ENCODE data around the gene ARHGAP10.

The ARHGAP10 gene

GRCh38 chr4:147846318-147847155, 114.6 kb downstream of the ARHGAP10 start:
- peaks cover 48% of the 10 kb centered on the region for H3K36me3 Mint-ChIP-seq (ENCODE audit: low read depth)
- TF ChIP-seq CTCF (IDR thresholded peaks at IDR 0.05): no peak
- no peaks in the 10 kb centered on the region for H3K9me3 Mint-ChIP-seq
- no peaks in the 10 kb centered on the region for H3K4me1 Mint-ChIP-seq
- H3K27ac Mint-ChIP-seq: no peak overlapping the region
- no peak overlapping the region for H3K4me3 Mint-ChIP-seq
- no peaks in the 10 kb centered on the region for H3K27me3 Mint-ChIP-seq (ENCODE audit: low read depth, poor library complexity)
- DNase-seq: no peak

- peaks cover 41% of the 10 kb centered on the region for H3K36me3 Mint-ChIP-seq (ENCODE audit: low read depth)
- no peak overlapping the region for H3K4me3 Mint-ChIP-seq
- no peaks in the 10 kb centered on the region for H3K9me3 Mint-ChIP-seq
Measured at GRCh38 chr4:147847751-147848590, 116.1 kb downstream of the ARHGAP10 start.

GRCh38 chr4:147848634-147849033, 116.7 kb downstream of the ARHGAP10 start:
- Mint-ChIP-seq H3K4me3 (no peak overlapping the region), H3K9me3 (no peaks in the 10 kb centered on the region), H3K27me3 (ENCODE audit: low read depth, poor library complexity) (no peaks in the 10 kb centered on the region), H3K27ac (no peak overlapping the region), H3K36me3 (ENCODE audit: low read depth) (peaks cover 41% of the 10 kb centered on the region), H3K4me1 (no peaks in the 10 kb centered on the region)
- no peak for TF ChIP-seq CTCF (IDR thresholded peaks at IDR 0.05)
- DNase-seq: no peak

More at GRCh38 chr4:147847751-147848590, 116.1 kb downstream of the ARHGAP10 start:
- H3K27ac Mint-ChIP-seq: no peak overlapping the region
- DNase-seq: no peak
- TF ChIP-seq CTCF (IDR thresholded peaks at IDR 0.05): no peak
- H3K27me3 Mint-ChIP-seq (ENCODE audit: low read depth, poor library complexity): no peaks in the 10 kb centered on the region
- no peaks in the 10 kb centered on the region for H3K4me1 Mint-ChIP-seq

GRCh38 chr4:147851135-147851534, 119.2 kb downstream of the ARHGAP10 start:
- Mint-ChIP-seq H3K27me3 (ENCODE audit: low read depth, poor library complexity) (no peaks in the 10 kb centered on the region), H3K4me3 (no peak overlapping the region), H3K27ac (no peak overlapping the region), H3K36me3 (ENCODE audit: low read depth) (peaks cover 47% of the 10 kb centered on the region), H3K4me1 (peaks cover 25% of the 10 kb centered on the region), H3K9me3 (no peaks in the 10 kb centered on the region)
- DNase-seq: no peak
- TF ChIP-seq CTCF (IDR thresholded peaks at IDR 0.05): no peak

GRCh38 chr4:147853706-147854105, 121.8 kb downstream of the ARHGAP10 start:
- Mint-ChIP-seq H3K36me3 (ENCODE audit: low read depth) (peaks cover 44% of the 10 kb centered on the region), H3K4me1 (peaks cover 26% of the 10 kb centered on the region), H3K4me3 (no peak overlapping the region), H3K9me3 (no peaks in the 10 kb centered on the region), H3K27me3 (ENCODE audit: low read depth, poor library complexity) (no peaks in the 10 kb centered on the region), H3K27ac (no peak overlapping the region)
- DNase-seq: no peak
- no peak for TF ChIP-seq CTCF (IDR thresholded peaks at IDR 0.05)

Measured in nephron progenitor cell (in vitro differentiated cells).